GM13976 (cell line): ENCODE measurements around the gene TM4SF20.

Experiments
- DNase-seq: peaks from one replicate; pipeline ENCODE4 v3.0.0; 2012; ENCODE audit warnings: low spot score
- in situ Hi-C: fragments of 300-500 bp; cut with MboI; formaldehyde crosslinking; loops from one replicate; pipeline ENCODE4 v1.12.0; 2022; ENCODE audit warnings: low sequenced_read_pairs, mixed read lengths, inconsistent platforms; ENCODE audit not compliant: unreplicated experiment
- TF ChIP-seq, protein P1 (sequence below): IDR thresholded peaks from 2 replicates; pipeline ENCODE4 v1.5.1; 2012; ENCODE audit warnings: borderline replicate concordance, mild to moderate bottlenecking; ENCODE audit not compliant: insufficient read depth; ENCODE audit errors: extremely low read depth, missing control alignments, control extremely low read depth

TM4SF20 gene

DNA sequence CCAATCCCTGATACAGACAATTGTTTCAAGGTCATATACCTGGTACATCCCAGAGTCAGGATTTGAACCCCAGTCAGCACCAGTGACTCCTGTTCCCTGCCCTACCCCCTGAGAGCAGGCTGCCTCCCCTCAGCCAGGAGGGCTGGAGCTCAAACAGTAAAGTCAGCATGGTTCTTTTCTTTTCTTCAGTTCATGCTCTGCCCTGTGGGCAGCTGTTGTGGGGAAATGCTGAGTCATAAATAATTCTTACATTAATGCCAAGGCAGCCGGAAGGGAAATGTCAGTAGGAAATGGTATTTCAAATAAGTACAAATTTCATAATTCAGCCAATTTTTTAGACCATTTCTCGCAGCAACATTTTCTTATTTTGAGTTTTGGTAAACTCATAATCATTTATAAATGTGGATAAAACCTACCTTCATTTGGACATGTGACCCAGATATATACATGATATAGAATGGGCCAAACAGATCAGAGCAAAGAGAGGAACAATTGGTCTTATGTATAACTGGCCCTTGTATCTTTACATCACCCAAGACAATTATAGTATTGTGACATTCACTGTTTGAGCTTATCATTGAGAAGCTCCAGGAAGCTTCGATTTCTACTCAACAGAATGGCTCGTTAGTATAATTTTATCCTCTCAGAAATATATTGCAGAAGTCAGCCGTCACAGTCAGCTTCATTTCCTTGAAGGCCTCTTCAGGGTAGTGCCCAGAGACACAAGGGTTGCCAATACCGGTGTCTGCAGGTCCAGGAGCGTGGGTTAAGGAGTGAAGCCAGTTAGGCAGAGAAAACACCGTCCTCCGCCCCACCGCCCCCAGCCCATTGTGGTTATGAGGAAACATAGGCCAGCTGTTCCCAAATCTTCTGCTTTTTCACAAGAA lies 36.7 kb upstream of the TM4SF20 start:
- in situ Hi-C loops: no loop called here
- TF ChIP-seq, protein P1, sequence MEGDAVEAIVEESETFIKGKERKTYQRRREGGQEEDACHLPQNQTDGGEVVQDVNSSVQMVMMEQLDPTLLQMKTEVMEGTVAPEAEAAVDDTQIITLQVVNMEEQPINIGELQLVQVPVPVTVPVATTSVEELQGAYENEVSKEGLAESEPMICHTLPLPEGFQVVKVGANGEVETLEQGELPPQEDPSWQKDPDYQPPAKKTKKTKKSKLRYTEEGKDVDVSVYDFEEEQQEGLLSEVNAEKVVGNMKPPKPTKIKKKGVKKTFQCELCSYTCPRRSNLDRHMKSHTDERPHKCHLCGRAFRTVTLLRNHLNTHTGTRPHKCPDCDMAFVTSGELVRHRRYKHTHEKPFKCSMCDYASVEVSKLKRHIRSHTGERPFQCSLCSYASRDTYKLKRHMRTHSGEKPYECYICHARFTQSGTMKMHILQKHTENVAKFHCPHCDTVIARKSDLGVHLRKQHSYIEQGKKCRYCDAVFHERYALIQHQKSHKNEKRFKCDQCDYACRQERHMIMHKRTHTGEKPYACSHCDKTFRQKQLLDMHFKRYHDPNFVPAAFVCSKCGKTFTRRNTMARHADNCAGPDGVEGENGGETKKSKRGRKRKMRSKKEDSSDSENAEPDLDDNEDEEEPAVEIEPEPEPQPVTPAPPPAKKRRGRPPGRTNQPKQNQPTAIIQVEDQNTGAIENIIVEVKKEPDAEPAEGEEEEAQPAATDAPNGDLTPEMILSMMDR: no peak
- DNase-seq: no peak

DNA sequence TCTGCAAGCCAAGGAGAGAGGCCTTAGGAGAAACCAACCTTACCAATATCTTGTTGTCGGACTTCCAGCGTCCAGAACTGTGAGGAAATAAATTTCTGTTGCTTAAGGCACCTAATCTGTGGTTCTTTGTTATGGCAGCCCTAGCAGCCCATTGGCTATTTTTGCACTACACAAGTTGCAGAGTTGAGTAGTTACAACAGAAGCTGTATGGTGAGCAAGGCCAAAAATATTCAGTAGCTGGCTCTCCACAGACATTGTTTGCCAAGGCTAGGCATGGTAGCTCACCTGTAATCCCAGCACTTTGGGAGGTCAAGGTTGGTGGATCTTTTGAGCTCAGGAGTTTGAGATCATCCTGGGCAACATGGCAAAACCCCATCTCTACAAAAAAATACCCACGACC lies 35.7 kb upstream of the TM4SF20 start:
- no peak for DNase-seq
- TF ChIP-seq, protein P1: no peak
- in situ Hi-C loops: no loop called here

DNA sequence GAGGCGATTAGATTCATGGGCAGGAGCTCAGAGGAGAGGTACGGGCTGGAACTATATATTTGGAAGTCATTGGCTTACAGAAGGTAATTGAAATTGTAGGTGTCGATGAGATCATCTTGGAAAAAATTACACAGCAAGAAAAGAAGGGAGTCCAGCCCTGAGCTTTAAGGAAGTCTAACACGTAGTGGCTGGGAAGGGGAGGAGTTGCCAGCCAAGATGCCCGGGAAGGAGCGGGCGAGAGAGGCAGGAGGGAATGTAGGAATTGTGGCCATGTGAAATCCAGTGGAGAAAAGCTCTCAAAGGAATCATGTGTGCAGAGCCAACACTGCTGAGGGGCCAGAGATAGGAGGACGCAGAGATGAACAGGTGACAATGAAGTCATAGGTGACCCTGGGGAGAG lies 34.3 kb upstream of the TM4SF20 start:
- TF ChIP-seq, protein P1: no peak
- DNase-seq: no peak
- in situ Hi-C loops: no loop called here

- TF ChIP-seq, protein P1: no peak
- in situ Hi-C loops: no loop called here
- no peak for DNase-seq
These were observed 33.8 kb upstream of the TM4SF20 start for GRCh38 chr2:227412877-227413276.

DNA sequence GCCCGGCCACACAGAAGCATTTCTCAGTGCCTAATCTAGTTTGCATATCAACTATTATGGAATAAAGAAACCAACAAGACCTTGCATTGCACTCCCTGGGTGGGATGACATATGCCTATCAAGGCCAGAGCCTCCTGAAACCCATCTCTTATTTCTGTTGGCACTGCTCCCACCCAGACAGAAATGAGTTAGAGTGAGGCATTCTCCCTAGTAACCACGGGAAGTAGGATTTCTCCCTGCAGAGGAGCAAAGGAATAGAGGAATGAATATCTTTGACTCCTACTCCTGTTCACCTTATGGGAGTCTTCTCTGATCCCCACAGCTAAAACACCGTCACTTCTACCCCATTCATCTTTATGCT lies 32.9 kb upstream of the TM4SF20 start:
- in situ Hi-C loops: no loop called here
- no peak for DNase-seq
- TF ChIP-seq, protein P1: no peak

DNA sequence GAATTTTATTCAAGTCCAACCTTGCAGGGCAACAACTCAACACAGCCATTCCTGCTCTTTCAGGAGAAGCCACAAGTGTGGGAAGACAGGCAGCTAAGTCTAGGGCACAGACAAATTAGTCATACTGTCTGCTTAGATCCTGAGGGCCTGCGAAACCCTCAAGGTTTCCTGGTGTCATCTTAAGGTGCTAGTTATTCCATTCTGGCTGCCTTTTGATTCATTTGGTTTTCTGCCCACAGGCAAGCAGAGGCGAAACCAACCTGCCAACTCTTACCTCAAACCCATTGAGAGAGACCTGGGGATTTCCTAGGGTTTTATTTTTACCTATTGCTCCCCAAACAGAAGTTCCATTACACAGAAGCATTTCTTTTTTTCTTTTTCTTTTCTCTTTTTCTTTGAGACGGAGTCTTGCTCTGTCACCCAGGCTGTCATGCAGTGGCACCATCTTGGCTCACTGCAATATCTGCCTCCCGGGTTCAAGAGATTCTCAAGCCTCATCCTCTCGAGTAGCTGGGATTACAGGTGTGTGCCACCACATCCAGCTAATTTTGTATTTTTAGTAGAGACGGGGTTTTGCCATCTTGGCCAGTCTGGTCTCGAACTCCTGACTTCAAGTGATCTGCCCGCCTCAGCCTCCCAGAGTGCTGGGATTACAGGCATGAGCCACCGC lies 32.3 kb upstream of the TM4SF20 start:
- in situ Hi-C loops: no loop called here
- DNase-seq: peak; percentile 49

More for the DNA sequence above, 32.3 kb upstream of the TM4SF20 start:
- TF ChIP-seq, protein P1: no peak
